ENCODE measurements around the gene FBP1.

FBP1 gene

DNA sequence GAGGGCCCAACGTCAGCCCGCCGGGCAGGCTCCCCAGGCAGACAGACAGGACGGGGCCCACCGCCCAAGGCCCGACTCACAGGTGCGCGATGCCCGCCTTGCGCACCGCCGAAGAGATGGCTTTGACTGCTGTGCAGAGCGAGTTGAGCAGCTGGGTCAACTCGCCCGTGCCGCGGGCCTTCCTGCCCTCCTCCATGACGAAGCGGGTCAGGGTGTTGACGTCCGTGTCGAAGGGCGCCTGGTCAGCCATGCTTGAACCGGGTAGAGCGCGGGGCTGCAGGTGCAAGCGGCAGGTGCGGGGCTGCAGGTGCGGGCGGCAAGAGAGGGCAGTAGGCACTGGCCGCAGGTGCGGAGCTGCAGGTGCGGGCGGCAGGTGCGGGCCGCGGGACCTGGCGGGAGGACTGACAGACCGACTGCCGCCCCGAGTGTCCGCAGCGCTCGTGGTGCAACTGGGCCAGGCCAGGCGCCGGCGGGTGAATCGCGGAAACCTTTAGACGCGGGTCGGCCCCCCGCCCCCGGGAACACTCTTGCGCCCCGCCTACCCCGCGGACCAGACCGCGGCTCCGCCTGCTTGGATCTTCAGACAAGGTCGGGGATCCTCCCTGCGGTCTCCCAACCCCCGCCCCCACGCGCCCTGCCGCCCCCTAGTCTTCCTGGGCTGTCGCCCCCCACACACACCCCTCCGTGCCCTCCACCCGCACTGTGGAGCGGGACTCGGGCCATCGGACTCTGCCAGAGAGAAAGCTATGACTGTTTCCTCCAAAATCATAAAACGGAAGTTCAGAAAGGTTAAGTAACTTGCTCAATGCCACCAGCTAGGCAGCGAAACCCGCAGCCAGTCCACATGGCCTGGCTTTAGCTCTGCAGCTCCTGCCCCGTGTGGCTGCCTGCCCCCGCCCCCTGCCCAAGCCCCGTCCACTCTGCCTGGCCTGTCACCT lies at the start of gene FBP1:
TSS of gene FBP1 (minus strand) at position 458 of the 938 bp plus-strand sequence. CDS start at position 250, 208 bp downstream.
- no peak for DNase-seq (ENCODE audit: low spot score)

DNA sequence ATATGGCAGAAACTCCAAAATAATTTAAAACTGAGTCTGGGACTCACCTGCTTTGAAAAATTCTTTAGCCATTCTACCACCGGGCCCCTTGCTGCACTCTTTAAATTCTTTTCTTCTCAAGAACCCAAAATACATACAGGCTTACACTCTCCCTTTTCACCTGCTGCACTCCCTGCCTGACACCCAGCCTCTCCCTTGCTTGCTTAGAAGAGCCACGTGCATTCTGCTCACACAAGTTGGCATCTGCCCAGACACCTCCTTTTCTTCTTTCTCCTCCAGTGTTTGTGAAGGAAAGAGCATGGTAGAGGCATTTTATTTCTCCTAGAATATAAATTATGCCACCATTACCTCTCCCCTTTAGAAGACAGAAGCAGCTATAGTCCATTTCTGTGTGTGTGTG lies 48.1 kb upstream of the FBP1 start:
- DNase-seq (ENCODE audit: low spot score): no peak

GRCh38 chr9:94685359-94685758 lies 46.0 kb upstream of the FBP1 start:
- DNase-seq (ENCODE audit: low spot score): no peak

GRCh38 chr9:94681508-94681907 lies 42.2 kb upstream of the FBP1 start:
- peak; percentile 81 for DNase-seq (ENCODE audit: low spot score)

- no peak for DNase-seq (ENCODE audit: low spot score)
Observed at GRCh38 chr9:94680621-94681020, 41.3 kb upstream of the FBP1 start.

DNA sequence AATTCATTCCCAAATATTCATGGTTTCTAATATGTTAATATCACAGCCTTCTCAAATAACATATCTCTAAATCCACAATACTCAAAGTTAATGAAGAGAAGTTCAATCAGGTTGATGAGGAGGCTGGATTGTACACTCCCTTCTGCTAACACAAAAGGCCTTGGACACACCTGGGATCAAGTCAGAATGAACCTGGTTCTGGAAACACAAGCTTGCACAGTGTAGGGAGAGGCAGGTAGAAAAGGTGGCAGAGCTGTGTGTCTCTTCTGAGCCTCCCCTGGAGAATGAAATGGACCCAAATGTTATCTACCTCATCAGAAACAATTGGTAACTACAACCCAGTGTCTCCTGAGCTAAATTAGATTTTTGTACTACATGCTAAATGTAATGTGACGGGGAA lies 40.7 kb upstream of the FBP1 start:
- no peak for DNase-seq (ENCODE audit: low spot score)

- DNase-seq (ENCODE audit: low spot score): no peak
Observed at GRCh38 chr9:94679587-94679986, 40.3 kb upstream of the FBP1 start.

GRCh38 chr9:94677929-94678328 lies 38.6 kb upstream of the FBP1 start:
- no peak for DNase-seq (ENCODE audit: low spot score)

DNA sequence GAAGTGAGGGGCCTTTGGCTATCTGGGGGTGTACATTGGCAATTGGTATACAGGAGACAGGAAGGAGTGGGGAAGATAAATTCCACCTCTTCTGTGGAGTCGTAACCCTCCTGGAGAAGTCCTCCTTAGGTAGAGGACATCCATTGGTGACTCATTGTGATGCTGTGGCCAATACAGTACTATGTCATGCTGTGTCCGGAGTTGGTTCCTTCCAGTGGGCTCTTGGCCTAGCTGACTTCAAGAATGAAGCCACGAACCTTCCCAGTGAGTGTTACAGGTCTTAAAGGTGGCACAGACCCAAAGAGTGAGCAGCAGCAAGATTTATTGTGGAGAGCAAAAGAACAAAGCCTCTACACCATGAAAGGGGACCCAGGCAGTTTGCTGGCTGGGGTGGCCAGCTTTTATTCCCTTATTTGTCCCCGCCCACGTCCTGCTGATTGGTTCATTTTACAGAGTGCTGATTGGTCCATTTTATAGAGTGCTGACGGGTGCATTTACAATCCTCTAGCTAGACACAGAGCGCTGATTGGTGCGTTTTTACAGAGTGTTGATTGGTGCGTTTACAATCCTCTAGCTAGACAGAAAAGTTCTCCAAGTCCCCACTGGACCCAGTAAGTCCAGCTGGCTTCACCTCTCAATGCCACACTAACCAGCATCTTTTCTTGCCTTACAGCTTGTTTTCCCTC lies 37.3 kb upstream of the FBP1 start:
- no peak for DNase-seq (ENCODE audit: low spot score)

DNA sequence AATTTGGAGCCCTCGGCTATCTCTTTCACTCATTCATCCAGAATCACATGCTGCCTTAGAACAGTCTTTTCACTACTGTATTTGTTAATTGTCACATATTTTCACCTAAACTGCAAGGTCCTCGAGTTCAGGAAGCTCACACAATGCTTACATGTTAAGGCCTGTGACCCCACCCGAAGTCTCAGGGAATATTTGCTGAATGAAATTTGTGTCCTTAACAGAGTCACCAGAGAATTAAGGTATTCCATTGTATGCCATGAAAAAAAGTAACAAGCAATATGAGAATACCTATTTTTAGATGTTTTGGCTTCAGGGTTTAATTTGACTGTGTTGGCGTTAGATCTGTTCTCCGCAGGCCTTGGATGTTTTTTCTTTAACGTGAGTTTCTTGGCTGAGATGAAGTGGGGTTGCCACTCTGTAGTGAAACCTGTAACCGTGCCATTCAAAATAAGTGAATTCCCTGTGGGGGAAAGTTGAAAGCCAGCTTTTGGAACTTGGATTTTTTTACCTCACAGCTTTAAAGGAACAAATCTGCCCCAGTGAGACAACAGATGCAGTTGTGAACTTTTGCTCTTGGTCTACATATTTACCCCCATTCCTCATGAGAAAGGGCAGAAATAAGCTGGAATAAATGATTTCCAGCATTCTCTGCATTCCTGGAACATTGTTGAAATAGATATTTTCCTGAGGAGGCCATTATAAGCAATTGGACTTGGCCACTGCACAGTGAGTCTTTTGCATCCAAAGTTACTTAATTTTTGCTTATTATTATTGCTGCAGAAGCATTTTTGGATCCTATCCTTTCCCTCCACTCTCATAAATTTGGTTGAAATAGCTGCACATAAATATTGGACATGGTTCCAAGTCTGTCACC lies 35.9 kb upstream of the FBP1 start:
- DNase-seq (ENCODE audit: low spot score): no peak

- DNase-seq (ENCODE audit: low spot score): no peak
Observed at GRCh38 chr9:94672811-94673487, 33.6 kb upstream of the FBP1 start.

DNA sequence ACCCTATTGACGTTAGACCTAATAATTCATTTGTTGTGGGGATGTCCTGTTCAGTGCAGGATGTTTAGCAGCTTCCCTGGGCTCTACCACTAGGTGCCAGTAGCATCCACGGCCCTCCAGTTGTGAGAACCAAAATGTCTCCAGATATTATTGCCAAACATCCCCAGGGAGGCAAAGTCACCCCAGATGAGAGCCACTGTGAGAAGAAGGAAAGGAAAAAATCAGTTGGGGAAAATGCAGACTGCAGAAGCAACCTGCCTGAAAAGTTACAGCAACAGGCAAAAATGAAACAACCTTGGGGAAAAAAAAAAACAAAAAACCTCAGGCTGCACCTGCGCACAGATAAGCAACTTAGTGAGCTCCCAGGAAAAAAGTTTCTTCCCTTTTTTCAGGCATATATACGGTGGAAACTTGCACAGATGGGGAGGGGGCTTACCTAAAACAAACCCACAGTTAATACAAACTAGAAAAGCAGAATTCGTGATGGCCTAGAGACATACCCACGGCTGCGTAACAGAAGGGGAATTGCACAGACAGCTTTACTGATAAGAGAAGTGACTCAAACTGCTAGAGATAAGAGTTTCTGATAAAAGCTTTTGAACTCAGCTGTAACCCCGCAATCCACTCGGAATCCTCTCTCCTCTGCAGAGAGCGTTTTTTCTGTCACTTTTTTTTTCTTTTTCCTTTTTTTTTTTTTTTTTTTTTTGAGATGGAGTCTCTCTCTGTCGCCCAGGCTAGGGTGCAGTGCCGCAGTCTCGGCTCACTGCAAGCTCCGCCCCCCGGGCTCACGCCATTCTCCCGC lies 29.8 kb upstream of the FBP1 start:
- peak; percentile 68 for DNase-seq (ENCODE audit: low spot score)

GRCh38 chr9:94668418-94668927 lies 29.2 kb upstream of the FBP1 start:
- DNase-seq (ENCODE audit: low spot score): no peak

GRCh38 chr9:94666364-94667099 lies 27.2 kb upstream of the FBP1 start:
- no peak for DNase-seq (ENCODE audit: low spot score)

- no peak for DNase-seq (ENCODE audit: low spot score)
Observed at GRCh38 chr9:94665613-94666012, 26.3 kb upstream of the FBP1 start.

DNA sequence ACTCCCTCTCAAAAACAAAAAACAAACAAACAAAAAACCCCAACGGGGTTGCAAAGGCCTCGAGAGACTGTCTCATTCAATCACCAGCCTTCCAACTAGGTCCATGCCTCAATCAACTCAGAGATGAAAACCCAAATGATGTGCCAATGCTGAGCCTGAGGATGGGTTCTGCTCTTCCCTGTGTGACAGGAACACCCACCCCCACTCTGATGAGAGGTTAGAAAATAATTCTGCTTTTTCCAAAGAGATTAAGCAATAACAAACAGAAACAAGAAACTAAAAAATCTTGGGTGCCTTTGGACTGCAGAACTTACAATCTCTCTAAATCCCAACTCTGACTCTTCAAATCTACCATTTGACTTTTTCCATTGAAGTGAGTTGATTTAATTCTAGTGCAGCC lies 25.5 kb upstream of the FBP1 start:
- no peak for DNase-seq (ENCODE audit: low spot score)

DNA sequence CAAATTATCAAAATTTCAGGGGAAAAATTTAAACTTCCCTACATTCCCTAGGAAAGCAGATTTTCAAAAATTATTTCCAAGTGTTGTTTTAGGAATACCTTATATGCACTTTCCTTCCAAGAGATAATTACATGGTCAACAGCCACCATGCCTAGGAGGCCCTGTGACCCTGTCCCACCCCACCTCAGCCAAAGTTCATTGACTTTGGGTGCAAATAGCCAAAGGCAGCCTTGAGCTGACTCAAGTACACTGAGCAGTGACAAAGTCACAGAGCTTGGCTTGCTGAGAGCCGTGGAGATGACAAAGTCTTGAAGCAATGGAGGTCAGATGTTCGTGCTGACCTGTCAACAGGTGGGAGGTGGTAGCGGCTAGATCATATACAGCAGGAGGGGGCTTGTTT lies 24.3 kb upstream of the FBP1 start:
- DNase-seq (ENCODE audit: low spot score): no peak

GRCh38 chr9:94663140-94663539 lies 23.8 kb upstream of the FBP1 start:
- DNase-seq (ENCODE audit: low spot score): no peak

GRCh38 chr9:94657021-94657725 lies 17.9 kb upstream of the FBP1 start:
- no peak for DNase-seq (ENCODE audit: low spot score)
